ENCODE results near the gene CNOT8. TPM values are rescaled to one million over a fixed set of nuclear protein-coding genes. Genes with fewer than 3 reads are reported as not detected.

The CNOT8 gene
- total RNA-seq, 1 experiment from 2014 or later, result 72.3 TPM

DNA sequence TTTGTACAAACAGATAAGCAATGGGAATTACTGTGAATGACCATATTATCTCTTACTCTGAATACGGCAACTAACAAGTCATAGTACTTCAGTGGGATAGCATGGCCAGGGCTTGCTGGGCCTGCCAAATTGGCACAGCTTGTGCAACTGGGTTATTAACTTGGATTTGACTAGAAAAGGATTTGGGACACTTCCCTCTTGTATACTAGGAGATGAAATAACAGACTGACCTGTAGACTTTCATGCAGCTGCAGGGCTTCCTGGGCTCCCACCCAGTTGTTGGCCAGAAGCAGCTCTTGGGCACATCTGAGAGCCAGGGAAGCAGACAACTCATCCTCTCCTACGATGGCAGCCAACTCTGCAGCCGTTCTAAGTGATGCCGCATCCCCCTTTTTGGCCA lies 39.8 kb downstream of the CNOT8 start:
- no peak for DNase-seq
- Histone ChIP-seq H4K20me1 (ENCODE audit: insufficient read depth) (no peaks in the 10 kb centered on the region), H3K4me3 (no peak overlapping the region), H3K79me2 (ENCODE audit: low read depth) (no peaks in the 10 kb centered on the region), H2AFZ (no peak overlapping the region), H3K27me3 (ENCODE audit: insufficient read depth, low read depth) (no peaks in the 10 kb centered on the region), H3K4me2 (no peak overlapping the region), H3K27ac (no peak overlapping the region), H3K9me3 (ENCODE audit: insufficient read depth, low read depth) (no peaks in the 10 kb centered on the region), H3K4me1 (replicated peaks; ENCODE audit: insufficient read depth) (no peaks in the 10 kb centered on the region), H3F3A (ENCODE audit: insufficient read depth, low read depth) (no peaks in the 10 kb centered on the region; the same call in 1 of the 2 replicates), H3K9me2 (ENCODE audit: insufficient read depth) (no peaks in the 10 kb centered on the region), H3K36me3 (ENCODE audit: low read depth) (peaks cover 54% of the 10 kb centered on the region)
- TF ChIP-seq, protein P1, sequence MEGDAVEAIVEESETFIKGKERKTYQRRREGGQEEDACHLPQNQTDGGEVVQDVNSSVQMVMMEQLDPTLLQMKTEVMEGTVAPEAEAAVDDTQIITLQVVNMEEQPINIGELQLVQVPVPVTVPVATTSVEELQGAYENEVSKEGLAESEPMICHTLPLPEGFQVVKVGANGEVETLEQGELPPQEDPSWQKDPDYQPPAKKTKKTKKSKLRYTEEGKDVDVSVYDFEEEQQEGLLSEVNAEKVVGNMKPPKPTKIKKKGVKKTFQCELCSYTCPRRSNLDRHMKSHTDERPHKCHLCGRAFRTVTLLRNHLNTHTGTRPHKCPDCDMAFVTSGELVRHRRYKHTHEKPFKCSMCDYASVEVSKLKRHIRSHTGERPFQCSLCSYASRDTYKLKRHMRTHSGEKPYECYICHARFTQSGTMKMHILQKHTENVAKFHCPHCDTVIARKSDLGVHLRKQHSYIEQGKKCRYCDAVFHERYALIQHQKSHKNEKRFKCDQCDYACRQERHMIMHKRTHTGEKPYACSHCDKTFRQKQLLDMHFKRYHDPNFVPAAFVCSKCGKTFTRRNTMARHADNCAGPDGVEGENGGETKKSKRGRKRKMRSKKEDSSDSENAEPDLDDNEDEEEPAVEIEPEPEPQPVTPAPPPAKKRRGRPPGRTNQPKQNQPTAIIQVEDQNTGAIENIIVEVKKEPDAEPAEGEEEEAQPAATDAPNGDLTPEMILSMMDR (conservative IDR thresholded peaks at IDR 0.05), result no peak
- no peak for TF ChIP-seq EZH2 (IDR thresholded peaks at IDR 0.05; ENCODE audit: low read depth)
- ChIA-PET CTCF (no interaction called here), POLR2A (ENCODE audit: unreplicated experiment) (no interaction called here)
- no TSS peak for BruUV-seq (replicated peaks)
- intact Hi-C loops (cut with micrococcal nuclease; ENCODE audit: unreplicated experiment), result no loop called here

DNA sequence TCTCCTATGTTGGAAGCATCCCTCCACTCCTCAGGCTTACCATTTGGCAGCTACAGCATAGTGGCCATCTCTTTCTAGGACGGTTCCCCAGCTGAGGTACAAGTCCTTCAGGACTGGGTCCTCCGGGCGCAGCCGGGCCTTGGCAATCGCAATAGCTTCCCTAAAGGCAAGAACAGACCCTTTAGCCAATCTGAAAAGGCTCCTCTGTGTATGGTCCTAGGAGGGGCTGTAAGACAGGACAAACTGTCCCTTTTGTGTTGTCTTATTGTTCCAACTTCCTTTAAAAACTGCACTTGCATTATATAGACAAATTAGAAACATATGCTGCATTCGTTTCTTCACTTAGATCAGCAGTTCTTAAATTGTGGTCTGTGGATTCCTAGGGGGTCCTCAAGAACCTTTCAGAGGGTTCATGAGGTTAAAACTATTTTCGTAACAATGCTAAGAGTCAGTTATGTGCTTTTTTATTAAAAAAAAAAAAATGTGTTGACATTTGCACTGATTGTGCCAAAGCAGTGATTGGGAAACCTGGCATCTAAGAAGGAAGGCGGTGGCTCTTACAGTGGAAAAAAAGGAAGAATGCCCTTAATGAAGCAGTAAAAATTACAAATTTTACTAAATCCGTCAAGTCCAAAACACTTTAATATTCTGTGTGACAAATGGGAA lies 40.9 kb downstream of the CNOT8 start:
- H3K27me3 ChIP-seq (ENCODE audit: insufficient read depth, low read depth), result no peaks in the 10 kb centered on the region
- TF ChIP-seq, protein P1 (conservative IDR thresholded peaks at IDR 0.05), result no peak
- TF ChIP-seq EZH2 (IDR thresholded peaks at IDR 0.05; ENCODE audit: low read depth), result no peak
- no peaks in the 10 kb centered on the region for H3K79me2 ChIP-seq (ENCODE audit: low read depth)
- H3K4me3 ChIP-seq, result no peak overlapping the region
- H3K9me2 ChIP-seq (ENCODE audit: insufficient read depth), result no peaks in the 10 kb centered on the region
- H3K36me3 ChIP-seq (ENCODE audit: low read depth), result peaks cover 58% of the 10 kb centered on the region
- CTCF ChIA-PET, result no interaction called here
- H2AFZ ChIP-seq, result no peak overlapping the region
- H3F3A ChIP-seq (ENCODE audit: insufficient read depth, low read depth), result no peaks in the 10 kb centered on the region; the same call in 1 of the 2 replicates
- intact Hi-C loops (cut with micrococcal nuclease; ENCODE audit: unreplicated experiment), result no loop called here
- H3K4me2 ChIP-seq, result no peak overlapping the region
- no peaks in the 10 kb centered on the region for H4K20me1 ChIP-seq (ENCODE audit: insufficient read depth)
- no peak for DNase-seq
- H3K27ac ChIP-seq, result no peak overlapping the region
- H3K4me1 ChIP-seq (replicated peaks; ENCODE audit: insufficient read depth), result no peaks in the 10 kb centered on the region
- BruUV-seq (replicated peaks), result no TSS peak
- POLR2A ChIA-PET (ENCODE audit: unreplicated experiment), result no interaction called here
- no peaks in the 10 kb centered on the region for H3K9me3 ChIP-seq (ENCODE audit: insufficient read depth, low read depth)

DNA sequence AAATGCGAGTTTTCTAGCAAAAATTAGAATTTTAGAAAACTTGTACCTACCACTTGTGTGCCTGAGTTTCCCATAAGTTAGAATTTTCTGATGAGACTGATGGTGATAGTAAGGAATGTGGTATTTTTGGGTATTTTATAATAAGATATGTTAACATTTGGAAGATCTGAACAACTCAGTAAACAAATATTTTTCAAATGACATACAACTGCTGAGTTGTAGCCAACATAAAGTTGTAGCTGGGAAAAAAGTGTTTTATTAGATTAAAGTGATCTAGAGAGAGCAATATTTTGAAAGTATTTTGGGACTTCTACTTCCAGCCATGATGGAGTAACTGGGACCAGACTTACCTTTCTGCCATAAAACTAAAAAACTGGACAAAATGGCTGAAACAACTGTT lies 41.6 kb downstream of the CNOT8 start:
- no peaks in the 10 kb centered on the region; the same call in 1 of the 2 replicates for H3F3A ChIP-seq (ENCODE audit: insufficient read depth, low read depth)
- H3K4me2 ChIP-seq, result no peak overlapping the region
- no peaks in the 10 kb centered on the region for H3K9me3 ChIP-seq (ENCODE audit: insufficient read depth, low read depth)
- H3K79me2 ChIP-seq (ENCODE audit: low read depth), result no peaks in the 10 kb centered on the region
- H3K9me2 ChIP-seq (ENCODE audit: insufficient read depth), result no peaks in the 10 kb centered on the region
- no peak overlapping the region for H2AFZ ChIP-seq
- H3K4me3 ChIP-seq, result no peak overlapping the region
- no TSS peak for BruUV-seq (replicated peaks)
- POLR2A ChIA-PET (ENCODE audit: unreplicated experiment), result no interaction called here
- no peak for DNase-seq
- no peak overlapping the region for H3K27ac ChIP-seq
- TF ChIP-seq EZH2 (IDR thresholded peaks at IDR 0.05; ENCODE audit: low read depth), result no peak
- TF ChIP-seq, protein P1 (conservative IDR thresholded peaks at IDR 0.05), result no peak
- intact Hi-C loops (cut with micrococcal nuclease; ENCODE audit: unreplicated experiment), result no loop called here
- no peaks in the 10 kb centered on the region for H3K27me3 ChIP-seq (ENCODE audit: insufficient read depth, low read depth)
- no peaks in the 10 kb centered on the region for H3K4me1 ChIP-seq (replicated peaks; ENCODE audit: insufficient read depth)
- H3K36me3 ChIP-seq (ENCODE audit: low read depth), result peaks cover 61% of the 10 kb centered on the region
- CTCF ChIA-PET, result no interaction called here
- no peaks in the 10 kb centered on the region for H4K20me1 ChIP-seq (ENCODE audit: insufficient read depth)
